IMR-90 (cell line): ENCODE measurements around the gene PXDC1. TPM values are rescaled to one million over a fixed set of nuclear protein-coding genes. Genes with fewer than 3 reads are reported as not detected.

Experiments
- ATAC-seq: fragments of 200-7000 bp; cut with Tn5 transposase; 2 replicates; pipeline ENCODE4 v1.9.1; 2020; ENCODE audit warnings: low read depth, mild to moderate bottlenecking, moderate library complexity
- BruUV-seq: library from RNA; stranded (reverse); fragments of 400-500 nt; replicated peaks from 2 replicates; lab custom pipeline; 2021; lab: Mats Ljungman, UMichigan
- CTCF ChIA-PET: fragments of 300-600 bp; formaldehyde crosslinking; extraction: SDS; loops from one replicate; lab custom pipeline; 2021; ENCODE audit warnings: antibody characterized with exemption; lab: Yijun Ruan, JAX
- POLR2A ChIA-PET: fragments of 300-600 bp; sonication (Branson Sonifier 250); formaldehyde crosslinking; loops from one replicate; lab custom pipeline; 2022; ENCODE audit warnings: antibody characterized with exemption; ENCODE audit not compliant: unreplicated experiment; lab: Charles Lee
- DNase-seq: peaks from one replicate; pipeline ENCODE4 v3.0.0; 2013
- H2AFZ ChIP-seq: replicated peaks from 2 replicates; pipeline ENCODE3; 2013; ENCODE audit warnings: low read length, mild to moderate bottlenecking; ENCODE audit not compliant: poor library complexity
- H2AK5ac ChIP-seq: 2 replicates; pipeline ENCODE4 v1.6.1; 2013; ENCODE audit warnings: low read depth, low read length, inconsistent platforms
- H2AK9ac ChIP-seq: replicated peaks from 2 replicates; pipeline ENCODE3; 2013; ENCODE audit warnings: mild to moderate bottlenecking, low read depth, low read length, moderate library complexity; ENCODE audit not compliant: poor library complexity
- H2BK120ac ChIP-seq: 2 replicates; pipeline ENCODE4 v1.6.1; 2013; ENCODE audit warnings: low read depth, low read length, inconsistent platforms
- H2BK15ac ChIP-seq: 3 replicates; pipeline ENCODE4 v1.6.1; 2013; ENCODE audit warnings: low read depth, low read length, inconsistent platforms
- H2BK20ac ChIP-seq: 2 replicates; pipeline ENCODE4 v1.6.1; 2013; ENCODE audit warnings: low read depth, mild to moderate bottlenecking, inconsistent platforms, low read length, moderate library complexity
- H2BK5ac ChIP-seq: 2 replicates; pipeline ENCODE4 v1.6.1; 2013; ENCODE audit warnings: mild to moderate bottlenecking, low read depth, low read length, inconsistent platforms; ENCODE audit not compliant: poor library complexity, severe bottlenecking
- H3K14ac ChIP-seq: replicated peaks from 2 replicates; pipeline ENCODE4 v1.6.1; 2013; ENCODE audit warnings: low read depth, low read length, inconsistent platforms
- H3K18ac ChIP-seq: 2 replicates; pipeline ENCODE4 v1.6.1; 2013; ENCODE audit warnings: low read depth, low read length, control low read depth
- H3K23ac ChIP-seq: 2 replicates; pipeline ENCODE4 v1.6.1; 2013; ENCODE audit warnings: low read depth, low read length, inconsistent platforms
- H3K27ac ChIP-seq: 2 replicates; pipeline ENCODE4 v1.5.1; 2013; ENCODE audit warnings: mild to moderate bottlenecking, control low read depth, low read length; ENCODE audit not compliant: insufficient read depth
- H3K27me3 ChIP-seq: 2 replicates; pipeline ENCODE4 v1.6.1; 2013; ENCODE audit warnings: low read length; ENCODE audit not compliant: control insufficient read depth, insufficient read depth
- H3K36me3 ChIP-seq: 2 replicates; pipeline ENCODE4 v1.6.1; 2013; ENCODE audit warnings: low read length, mixed read lengths; ENCODE audit not compliant: control insufficient read depth, insufficient read depth
- H3K4ac ChIP-seq: 2 replicates; pipeline ENCODE4 v1.6.1; 2013; ENCODE audit warnings: low read depth, low read length, inconsistent platforms
- H3K4me1 ChIP-seq: 2 replicates; pipeline ENCODE4 v1.6.1; 2013; ENCODE audit warnings: low read length, mixed read lengths; ENCODE audit not compliant: control insufficient read depth, insufficient read depth
- H3K4me2 ChIP-seq: 2 replicates; pipeline ENCODE4 v1.6.1; 2013; ENCODE audit warnings: low read depth, mild to moderate bottlenecking, control low read depth, low read length, moderate library complexity
- H3K4me3 ChIP-seq: 2 replicates; pipeline ENCODE4 v1.5.1; 2013; ENCODE audit warnings: low read depth, mild to moderate bottlenecking, control low read depth, low read length, moderate library complexity; ENCODE audit not compliant: insufficient read depth
- H3K56ac ChIP-seq: 2 replicates; pipeline ENCODE4 v1.6.1; 2013; ENCODE audit warnings: low read length, inconsistent platforms; ENCODE audit not compliant: insufficient read depth; ENCODE audit errors: extremely low read depth
- H3K79me1 ChIP-seq, 2 experiments: 2 replicates each; pipeline ENCODE4 v1.6.1; 2013; ENCODE audit warnings: low read length in 2 of 2, inconsistent platforms in 1 of 2, low read depth in 1 of 2
- H3K9ac ChIP-seq: 2 replicates; pipeline ENCODE4 v1.6.1; 2013; ENCODE audit warnings: low read depth, low read length, control low read depth
- H3K9me1 ChIP-seq: 2 replicates; pipeline ENCODE4 v1.6.1; 2013; ENCODE audit warnings: low read length, inconsistent platforms; ENCODE audit not compliant: insufficient read depth
- H3K9me3 ChIP-seq: 2 replicates; pipeline ENCODE4 v1.6.1; 2013; ENCODE audit warnings: low read length; ENCODE audit not compliant: control insufficient read depth, insufficient read depth
- H4K20me1 ChIP-seq: 2 replicates; pipeline ENCODE4 v1.6.1; 2013; ENCODE audit warnings: low read length, inconsistent platforms; ENCODE audit not compliant: insufficient read depth
- H4K5ac ChIP-seq: 2 replicates; pipeline ENCODE4 v1.6.1; 2013; ENCODE audit warnings: mild to moderate bottlenecking, low read depth, low read length, control low read depth
- H4K8ac ChIP-seq, 2 experiments: 2 replicates each; pipeline ENCODE4 v1.6.1; 2013; ENCODE audit warnings: low read depth in 2 of 2, low read length in 2 of 2, control low read depth in 1 of 2, inconsistent platforms in 1 of 2
- H4K91ac ChIP-seq: 2 replicates; pipeline ENCODE4 v1.6.1; 2013; ENCODE audit warnings: low read depth, low read length, inconsistent platforms; ENCODE audit not compliant: insufficient read depth
- CHD1 ChIP-seq: IDR thresholded peaks from 2 replicates; pipeline ENCODE4 v1.6.1; 2012; ENCODE audit warnings: low read depth, low read length, improper control_type of control experiment
- FOS ChIP-seq: fragments of 150-350 bp; IDR thresholded peaks from 2 replicates; pipeline ENCODE4 v1.6.1; 2016; ENCODE audit warnings: low read depth, low read length
- MAZ ChIP-seq: IDR thresholded peaks from 2 replicates; pipeline ENCODE4 v1.6.1; 2012; ENCODE audit warnings: low read depth, mild to moderate bottlenecking, low read length, improper control_type of control experiment, moderate library complexity, borderline replicate concordance
- NFE2L2 ChIP-seq: fragments of 150-350 bp; IDR thresholded peaks from 2 replicates; pipeline ENCODE4 v1.6.1; 2016; ENCODE audit warnings: low read depth, mild to moderate bottlenecking, low read length
- POLR2A ChIP-seq: IDR thresholded peaks from 2 replicates; pipeline ENCODE4 v1.6.1; 2012; ENCODE audit warnings: mild to moderate bottlenecking, low read depth, low read length
- RAD21 ChIP-seq: IDR thresholded peaks from 2 replicates; pipeline ENCODE4 v1.6.1; 2012; ENCODE audit warnings: low read length, improper control_type of control experiment
- RCOR1 ChIP-seq: IDR thresholded peaks from 2 replicates; pipeline ENCODE4 v1.6.1; 2012; ENCODE audit warnings: mild to moderate bottlenecking, low read length, improper control_type of control experiment; ENCODE audit not compliant: insufficient replicate concordance
- SMC3 ChIP-seq: fragments of 150-350 bp; IDR thresholded peaks from 2 replicates; pipeline ENCODE4 v1.6.1; 2016; ENCODE audit warnings: low read depth, mild to moderate bottlenecking, antibody characterized with exemption, low read length, moderate library complexity
- WGBS, 2 experiments: methylation state at CpG; one replicate each; pipeline versions ENCODE4 v1.1.5 to v1.1.7; 2013; ENCODE audit warnings: missing lambda C conversion rate in 2 of 2; ENCODE audit not compliant: insufficient read length in 1 of 2; ENCODE audit errors: extremely low coverage in 2 of 2; 5-methylcytosine and 5-hydroxymethylcytosine counted together
- dilution Hi-C: fragments of 300-500 bp; cut with HindIII; formaldehyde crosslinking; loops from one replicate; pipeline ENCODE4 v1.14.3; 2018; ENCODE audit warnings: low sequenced_read_pairs; ENCODE audit not compliant: unreplicated experiment
- in situ Hi-C: fragments of 300-500 bp; cut with MboI; formaldehyde crosslinking; loops from 3 replicates; pipeline ENCODE4 v1.14.3; 2019; ENCODE audit warnings: low sequenced_read_pairs, inconsistent platforms, mixed read lengths
- intact Hi-C: fragments of 100-400 bp; cut with micrococcal nuclease; formaldehyde crosslinking; loops from 2 replicates; pipeline ENCODE4 v1.10.0; 2022
- polyA plus RNA-seq, 3 experiments: library from polyadenylated mRNA; depleted of rRNA; stranded (reverse); fragments of >200 nt; gene quantifications; 2 replicates each; pipeline ENCODE4 v1.2.3, GENCODE V29; 2012; ENCODE audit warnings: low replicate concordance in 1 of 3
- total RNA-seq: library from RNA; depleted of rRNA; stranded (reverse); fragments of >200 nt; gene quantifications from 2 replicates; pipeline ENCODE4 v1.2.3, GENCODE V29; 2012
- TF ChIP-seq, protein P1 (sequence below): conservative IDR thresholded peaks from 2 replicates; pipeline ENCODE4 v1.5.1; 2012; ENCODE audit warnings: mild to moderate bottlenecking, low read depth, low read length, improper control_type of control experiment
- TF ChIP-seq, protein P2 (sequence below): fragments of 150-350 bp; IDR thresholded peaks from 2 replicates; pipeline ENCODE4 v1.6.1; 2017; ENCODE audit warnings: mild to moderate bottlenecking, antibody characterized with exemption, low read length, low read depth

PXDC1 gene
- total and polyA plus RNA-seq, 2 of the 4 experiments (the other 2 are of a cell fraction): 63.3 to 72.2 TPM

DNA sequence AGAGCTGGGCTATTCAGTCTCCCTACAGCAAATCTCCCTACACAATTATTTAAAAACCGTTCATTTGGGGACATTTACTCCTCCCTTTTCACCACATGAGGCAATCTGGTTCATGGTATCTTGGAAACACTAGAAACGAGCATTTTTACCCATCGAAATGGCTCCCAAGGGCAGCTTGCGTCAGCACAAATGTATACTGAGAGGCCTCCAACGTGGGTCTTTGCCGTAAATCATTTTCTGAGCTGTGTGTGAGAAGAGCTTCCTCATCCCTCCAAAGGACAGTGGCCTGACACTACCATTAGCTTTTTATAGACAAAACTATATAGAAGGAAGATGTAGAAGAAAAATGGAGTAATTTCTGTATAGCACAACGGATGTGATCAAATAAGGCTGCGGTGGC lies 30.0 kb upstream of the PXDC1 start:
- no peak for ATAC-seq
- POLR2A ChIA-PET: no interaction called here

More for the DNA sequence above, 30.0 kb upstream of the PXDC1 start:
- no peak for TF ChIP-seq FOS
- TF ChIP-seq, protein P1, sequence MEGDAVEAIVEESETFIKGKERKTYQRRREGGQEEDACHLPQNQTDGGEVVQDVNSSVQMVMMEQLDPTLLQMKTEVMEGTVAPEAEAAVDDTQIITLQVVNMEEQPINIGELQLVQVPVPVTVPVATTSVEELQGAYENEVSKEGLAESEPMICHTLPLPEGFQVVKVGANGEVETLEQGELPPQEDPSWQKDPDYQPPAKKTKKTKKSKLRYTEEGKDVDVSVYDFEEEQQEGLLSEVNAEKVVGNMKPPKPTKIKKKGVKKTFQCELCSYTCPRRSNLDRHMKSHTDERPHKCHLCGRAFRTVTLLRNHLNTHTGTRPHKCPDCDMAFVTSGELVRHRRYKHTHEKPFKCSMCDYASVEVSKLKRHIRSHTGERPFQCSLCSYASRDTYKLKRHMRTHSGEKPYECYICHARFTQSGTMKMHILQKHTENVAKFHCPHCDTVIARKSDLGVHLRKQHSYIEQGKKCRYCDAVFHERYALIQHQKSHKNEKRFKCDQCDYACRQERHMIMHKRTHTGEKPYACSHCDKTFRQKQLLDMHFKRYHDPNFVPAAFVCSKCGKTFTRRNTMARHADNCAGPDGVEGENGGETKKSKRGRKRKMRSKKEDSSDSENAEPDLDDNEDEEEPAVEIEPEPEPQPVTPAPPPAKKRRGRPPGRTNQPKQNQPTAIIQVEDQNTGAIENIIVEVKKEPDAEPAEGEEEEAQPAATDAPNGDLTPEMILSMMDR: no peak
- no peak for TF ChIP-seq POLR2A
- TF ChIP-seq RAD21: no peak
- no peak for TF ChIP-seq MAZ
- TF ChIP-seq SMC3: no peak
- TF ChIP-seq, protein P2, sequence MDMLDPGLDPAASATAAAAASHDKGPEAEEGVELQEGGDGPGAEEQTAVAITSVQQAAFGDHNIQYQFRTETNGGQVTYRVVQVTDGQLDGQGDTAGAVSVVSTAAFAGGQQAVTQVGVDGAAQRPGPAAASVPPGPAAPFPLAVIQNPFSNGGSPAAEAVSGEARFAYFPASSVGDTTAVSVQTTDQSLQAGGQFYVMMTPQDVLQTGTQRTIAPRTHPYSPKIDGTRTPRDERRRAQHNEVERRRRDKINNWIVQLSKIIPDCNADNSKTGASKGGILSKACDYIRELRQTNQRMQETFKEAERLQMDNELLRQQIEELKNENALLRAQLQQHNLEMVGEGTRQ: no peak
- TF ChIP-seq RCOR1: no peak
- TF ChIP-seq CHD1: no peak
- no peak for TF ChIP-seq NFE2L2
- CTCF ChIA-PET: no interaction called here
- H2BK15ac ChIP-seq: no peak overlapping the region
- H2AK5ac ChIP-seq: no peak overlapping the region
- H3K14ac ChIP-seq: no peak overlapping the region
- H3K27ac ChIP-seq: no peak overlapping the region
- no peak overlapping the region for H3K4me3 ChIP-seq
- H2BK20ac ChIP-seq: no peak overlapping the region
- no peak overlapping the region for H3K9ac ChIP-seq
- no peaks in the 10 kb centered on the region for H3K27me3 ChIP-seq
- no peak overlapping the region for H2BK5ac ChIP-seq
- no peaks in the 10 kb centered on the region; a peak in 1 of 4 replicates for H3K79me1 ChIP-seq
- no peaks in the 10 kb centered on the region for H3K36me3 ChIP-seq
- peaks cover 12% of the 10 kb centered on the region; the same call in 1 of the 2 replicates for H3K4me1 ChIP-seq
- intact Hi-C loops (no loop called here), in situ Hi-C loops (no loop called here), dilution Hi-C loops (no loop called here)
- no peak for DNase-seq
- no peak overlapping the region for H3K4ac ChIP-seq
- no peak overlapping the region for H2AK9ac ChIP-seq
- H3K23ac ChIP-seq: no peak overlapping the region
- H3K4me2 ChIP-seq: no peak overlapping the region
- no peak overlapping the region for H2AFZ ChIP-seq
- no peak overlapping the region for H3K18ac ChIP-seq
- no peaks in the 10 kb centered on the region for H4K20me1 ChIP-seq
- no peak overlapping the region for H4K91ac ChIP-seq
- peaks cover 10% of the 10 kb centered on the region for H3K9me1 ChIP-seq
- no peaks in the 10 kb centered on the region for H3K9me3 ChIP-seq
- no peak overlapping the region for H4K5ac ChIP-seq
- H3K56ac ChIP-seq: no peak overlapping the region
- WGBS, 2 experiments: no CpG with 5 or more reads among the region's 8 CpGs
- H4K8ac ChIP-seq: no peak overlapping the region
- no TSS peak for BruUV-seq
- H2BK120ac ChIP-seq: peak overlapping the region; percentile 22; the same call in 1 of the 2 replicates
